HG03432 (cell line): Measurements from ENCODE around the gene HDAC7.
A peak's percentile ranks its signal among the peaks of the same experiment; 100 is the strongest.

Experiments used
- ATAC-seq: cut with Tn5 transposase; IDR thresholded peaks from one replicate; pipeline ENCODE4 v1.9.1; 2021; ENCODE audit warnings: mild to moderate bottlenecking, moderate library complexity; ENCODE audit not compliant: unreplicated experiment

HDAC7 gene

GRCh38 chr12:47797441-47797840, 22.3 kb downstream of the HDAC7 start:
- ATAC-seq, result peak; percentile 54

DNA sequence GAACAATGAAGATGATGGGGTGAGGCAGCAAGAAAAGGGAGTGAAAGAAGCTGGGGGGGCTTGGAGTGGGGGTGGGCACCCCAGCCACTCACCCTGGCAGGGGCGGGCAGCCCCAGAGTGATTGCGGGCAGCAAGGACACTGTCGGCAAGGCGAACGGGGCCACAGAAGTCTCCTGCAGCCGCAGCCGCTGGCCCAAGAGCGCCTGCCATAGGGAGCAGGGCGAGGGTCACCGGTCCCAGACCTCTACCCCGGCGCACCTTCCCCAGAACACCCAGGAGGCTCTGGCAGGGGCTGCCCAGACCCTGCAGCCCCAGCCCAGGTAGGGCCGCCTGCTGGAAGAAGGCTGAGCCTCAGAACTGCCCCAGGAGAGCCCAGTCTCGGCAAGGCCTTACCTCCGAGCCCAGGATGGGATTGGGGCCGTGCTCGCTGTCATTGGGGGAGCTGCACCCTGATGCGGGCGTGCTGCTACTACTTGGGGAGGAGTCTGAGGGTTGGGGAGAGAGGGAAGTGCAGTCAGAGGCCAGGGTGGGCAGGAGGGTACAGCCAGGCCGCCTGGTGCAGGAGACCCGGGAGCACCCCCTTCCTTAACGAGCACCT, 23.8 kb downstream of the HDAC7 start:
- no peak for ATAC-seq

DNA sequence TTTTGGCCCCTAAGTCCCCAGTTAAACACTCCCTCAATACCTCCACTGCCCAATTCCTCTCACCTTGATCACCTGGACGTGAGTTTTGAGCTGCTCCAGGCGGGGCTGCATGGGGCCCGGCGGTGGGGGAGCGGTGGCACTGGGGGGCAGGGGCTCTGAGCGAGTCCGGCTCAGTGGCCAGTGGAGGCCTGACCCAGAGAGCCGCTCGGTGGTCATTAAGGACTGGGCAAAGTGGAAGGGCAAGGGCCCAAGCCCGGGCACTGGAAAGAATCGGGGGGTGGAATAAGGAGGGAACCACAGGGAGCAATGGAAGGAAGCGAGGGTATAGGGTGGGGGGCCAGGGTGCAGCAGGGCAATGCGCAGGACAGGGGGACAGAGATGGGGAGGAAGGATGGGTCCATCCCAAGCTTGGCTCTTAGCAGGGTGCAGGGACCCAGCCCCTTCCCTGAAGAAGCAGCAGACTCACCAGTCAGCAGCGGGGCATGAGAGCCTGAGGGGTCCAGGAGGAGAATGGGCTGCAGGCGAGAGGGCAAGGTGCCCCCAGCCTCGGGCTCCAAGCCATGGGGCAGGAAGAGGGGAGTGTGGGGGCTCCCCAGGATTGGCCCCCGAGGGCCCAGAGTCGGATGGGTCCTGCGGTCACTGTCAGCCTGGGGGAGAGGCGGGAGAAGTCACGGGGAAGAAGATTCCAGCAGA, 24.4 kb downstream of the HDAC7 start:
- ATAC-seq, result no peak

DNA sequence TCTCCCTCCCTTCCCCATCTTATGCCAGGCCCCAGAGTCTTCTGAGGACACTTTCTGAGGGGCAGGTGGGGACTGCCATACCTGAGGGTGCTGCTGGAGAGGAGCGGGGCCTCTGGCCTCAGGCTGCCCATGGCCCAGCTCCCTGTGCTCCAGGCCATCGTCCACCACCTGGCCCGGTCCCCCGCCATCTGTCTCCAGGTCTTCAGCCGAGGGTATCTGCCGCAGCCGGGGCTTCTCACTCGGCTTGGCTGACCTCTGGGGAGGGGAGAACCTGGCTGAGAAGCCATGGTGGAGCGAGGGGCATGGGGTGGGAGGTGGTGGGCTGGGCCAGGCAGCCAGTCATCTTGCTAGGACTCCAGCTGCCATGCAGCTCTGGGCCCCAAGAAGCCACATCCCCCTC, 25.0 kb downstream of the HDAC7 start:
- no peak for ATAC-seq

- ATAC-seq, result no peak
Measured at GRCh38 chr12:47793015-47793681, 26.6 kb downstream of the HDAC7 start.

- no peak for ATAC-seq
Measured at GRCh38 chr12:47791874-47792273, 27.8 kb downstream of the HDAC7 start.

DNA sequence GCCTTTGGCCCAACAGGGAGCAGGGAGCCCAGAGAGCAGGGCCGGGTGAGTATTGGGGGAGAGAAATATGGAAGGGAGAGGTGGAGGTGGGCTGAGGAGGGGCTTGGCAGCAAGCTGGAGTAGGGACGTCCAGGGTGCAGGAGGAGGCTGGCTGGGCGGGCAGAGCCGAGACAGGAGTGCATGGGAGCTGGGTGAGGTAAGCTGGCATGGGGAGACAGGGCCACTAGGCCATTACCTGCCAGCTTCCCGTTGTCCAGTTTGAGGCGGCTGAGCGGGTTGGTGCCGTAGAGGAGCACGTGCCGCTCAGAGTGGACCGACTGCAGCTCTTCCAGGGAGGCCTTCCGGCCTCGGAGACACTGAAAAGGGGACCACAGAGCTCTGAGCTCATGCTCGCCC, 28.4 kb downstream of the HDAC7 start:
- no peak for ATAC-seq

- ATAC-seq, result no peak
Measured at GRCh38 chr12:47790676-47791350, 28.9 kb downstream of the HDAC7 start.

GRCh38 chr12:47789712-47790489, 29.8 kb downstream of the HDAC7 start:
- no peak for ATAC-seq

DNA sequence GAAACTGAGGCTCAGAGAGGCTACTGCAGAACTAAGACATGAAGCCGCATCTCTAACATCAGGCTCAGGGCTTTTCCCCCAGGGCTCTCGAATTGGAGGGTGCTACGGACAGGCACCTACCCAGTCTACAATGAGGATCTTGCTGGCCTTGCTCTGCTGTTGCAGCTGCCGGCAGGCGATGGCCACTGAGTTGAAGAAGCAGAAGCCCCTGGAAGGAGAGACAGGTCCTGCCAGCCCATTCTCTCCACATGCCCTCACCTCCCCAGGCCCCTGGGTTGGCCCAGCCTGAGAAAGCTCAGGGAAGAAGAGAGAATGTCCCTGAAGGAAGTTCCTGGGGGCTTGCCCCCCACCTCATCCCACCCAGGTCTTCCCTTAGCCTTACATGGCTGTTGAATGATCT, 30.6 kb downstream of the HDAC7 start:
- no peak for ATAC-seq

- no peak for ATAC-seq
Measured at GRCh38 chr12:47787596-47788319, 31.9 kb downstream of the HDAC7 start.

- ATAC-seq, result no peak
Measured at GRCh38 chr12:47786662-47787280, 32.9 kb downstream of the HDAC7 start.

GRCh38 chr12:47785887-47786661, 33.6 kb downstream of the HDAC7 start:
- ATAC-seq, result no peak

DNA sequence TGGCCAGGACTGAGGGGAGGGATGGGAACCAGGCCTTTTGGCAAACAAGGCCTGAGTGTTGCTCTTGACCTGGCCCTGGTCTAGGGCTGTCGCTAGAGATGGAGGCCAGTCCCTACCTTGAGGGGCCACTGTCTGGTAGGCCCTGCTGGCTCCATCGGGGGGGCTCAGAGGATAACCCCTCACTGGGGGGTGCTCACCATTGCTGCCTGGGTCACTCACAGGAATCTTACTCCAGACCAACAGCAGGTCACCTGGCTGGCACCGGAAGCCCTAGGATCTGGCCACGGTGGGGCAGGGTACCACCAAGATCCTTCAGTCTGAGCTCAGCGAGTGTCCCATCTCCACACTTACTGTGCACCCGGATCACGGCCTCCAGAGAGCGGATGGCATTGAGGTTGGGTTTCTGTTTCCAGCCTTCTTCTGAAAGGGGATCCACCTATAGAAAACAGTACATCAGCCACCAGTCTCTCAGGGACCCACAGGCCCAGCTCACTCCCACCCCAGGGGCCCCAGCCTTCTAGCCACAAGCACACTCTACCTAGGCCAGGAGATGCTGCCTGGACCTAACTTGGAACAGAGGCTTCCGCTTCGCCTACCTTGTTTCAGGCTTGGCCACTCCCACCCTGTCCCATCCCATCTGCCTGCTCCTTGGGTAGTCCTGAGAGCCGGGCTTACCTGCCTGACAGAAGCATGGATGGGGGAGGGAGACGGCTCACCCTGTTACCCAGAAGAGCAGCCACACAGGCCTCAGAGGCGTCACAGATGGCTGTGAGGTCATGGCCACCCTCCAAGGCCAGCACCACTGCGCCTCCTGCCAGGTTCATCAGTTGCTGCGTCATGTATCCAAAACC, 34.4 kb downstream of the HDAC7 start:
- no peak for ATAC-seq

DNA sequence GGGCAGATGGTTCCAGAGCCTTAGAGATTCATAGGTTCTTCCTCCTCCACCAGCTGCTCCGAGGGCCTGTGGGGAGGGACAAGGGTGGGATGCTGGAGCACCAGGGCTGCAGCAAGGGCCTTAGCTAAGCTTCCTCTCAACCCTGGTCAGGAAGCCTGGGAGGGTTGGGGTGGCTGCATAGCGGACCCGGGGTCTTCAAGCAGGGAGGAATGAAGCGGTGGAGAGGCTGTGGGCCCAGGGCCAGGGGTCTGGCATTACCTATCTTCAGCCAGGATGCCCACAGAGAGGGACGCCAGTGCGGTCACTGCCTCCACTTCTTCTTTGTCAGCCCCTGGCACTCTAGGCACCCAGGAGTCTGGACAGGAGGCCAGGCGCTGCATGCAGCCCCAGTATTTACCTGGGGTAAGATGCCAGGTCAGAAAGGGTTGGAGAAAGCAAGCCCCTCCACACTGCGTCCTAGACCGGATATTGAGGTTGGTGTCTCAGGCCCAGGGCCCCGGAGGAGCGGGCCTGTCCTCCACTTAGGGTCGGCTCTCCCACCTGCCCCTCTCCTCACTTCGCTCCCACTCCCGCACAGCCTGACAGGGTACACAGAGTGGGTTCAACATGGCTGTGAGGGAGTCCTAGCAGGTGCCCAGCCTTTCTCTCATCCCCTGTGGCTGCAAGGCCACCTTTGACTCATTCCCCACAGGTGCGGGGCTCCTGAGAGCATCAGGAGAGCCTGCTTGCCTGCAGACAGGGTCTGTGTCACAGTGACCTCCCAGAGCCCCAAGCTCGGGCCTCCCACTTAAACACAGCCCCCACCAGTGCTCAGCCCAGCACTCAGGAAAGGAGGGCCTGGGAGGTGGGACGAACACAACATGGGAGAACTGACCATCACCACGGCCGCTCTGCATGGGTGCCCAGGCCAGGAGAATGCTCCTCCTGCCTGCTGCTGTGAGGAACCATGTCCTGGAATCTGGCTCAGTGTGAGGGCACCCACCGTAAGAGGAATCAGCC, 35.6 kb downstream of the HDAC7 start:
- ATAC-seq, result no peak

- no peak for ATAC-seq
Measured at GRCh38 chr12:47783024-47783755, 36.5 kb downstream of the HDAC7 start.
